Stromal cell of bone marrow (primary cell): ENCODE results near the gene FRAS1.
"Not testable (repeated sequence)": the region's sequence is repeated elsewhere in the genome, so short reads cannot be mapped to it uniquely, and the experiment has no call there.

Experiments
- DNase-seq: peaks from one replicate; pipeline ENCODE4 v3.0.0-alpha.2; 2012; ENCODE audit warnings: low read depth

Gene FRAS1

GRCh38 chr4:78325271-78326157 is 268.4 kb downstream of the FRAS1 start:
- no peak for DNase-seq

- not testable (repeated sequence) for DNase-seq
These were observed 271.5 kb downstream of the FRAS1 start for GRCh38 chr4:78328591-78328990.

- no peak for DNase-seq
These were observed 274.1 kb downstream of the FRAS1 start for GRCh38 chr4:78331186-78331585.

GRCh38 chr4:78331965-78332364 is 274.8 kb downstream of the FRAS1 start:
- DNase-seq: no peak

- no peak for DNase-seq
These were observed 275.9 kb downstream of the FRAS1 start for GRCh38 chr4:78332976-78333375.

- no peak for DNase-seq
These were observed 279.2 kb downstream of the FRAS1 start for GRCh38 chr4:78336093-78336943.

- DNase-seq: no peak
These were observed 280.3 kb downstream of the FRAS1 start for GRCh38 chr4:78337244-78338020.

GRCh38 chr4:78342125-78342524 is 285.0 kb downstream of the FRAS1 start:
- no peak for DNase-seq

GRCh38 chr4:78343682-78344081 is 286.6 kb downstream of the FRAS1 start:
- no peak for DNase-seq

- no peak for DNase-seq
These were observed 288.1 kb downstream of the FRAS1 start for GRCh38 chr4:78345237-78345636.

GRCh38 chr4:78346222-78346621 is 289.1 kb downstream of the FRAS1 start:
- no peak for DNase-seq

- no peak for DNase-seq
These were observed 290.4 kb downstream of the FRAS1 start for GRCh38 chr4:78347527-78347926.

- no peak for DNase-seq
These were observed 296.8 kb downstream of the FRAS1 start for GRCh38 chr4:78353921-78354320.

GRCh38 chr4:78354782-78355181 is 297.7 kb downstream of the FRAS1 start:
- no peak for DNase-seq

- no peak for DNase-seq
These were observed 298.2 kb downstream of the FRAS1 start for GRCh38 chr4:78355306-78355705.

GRCh38 chr4:78356251-78356786 is 299.2 kb downstream of the FRAS1 start:
- DNase-seq: no peak

- no peak for DNase-seq
These were observed 300.0 kb downstream of the FRAS1 start for GRCh38 chr4:78357122-78357521.

GRCh38 chr4:78360466-78360865 is 303.3 kb downstream of the FRAS1 start:
- no peak for DNase-seq

- no peak for DNase-seq
These were observed 304.5 kb downstream of the FRAS1 start for GRCh38 chr4:78361621-78362120.

GRCh38 chr4:78362310-78362709 is 305.2 kb downstream of the FRAS1 start:
- no peak for DNase-seq

GRCh38 chr4:78363031-78363570 is 306.0 kb downstream of the FRAS1 start:
- DNase-seq: no peak
